Right lobe of liver (tissue), 4 donors: ENCODE measurements around the gene ASPDH.

Experiments
- CTCF ChIP-seq, 4 donors: fragments of 200-600 bp in 3 of 4; fragments of 450-650 bp in 1 of 4; IDR thresholded peaks; one replicate each; pipeline versions ENCODE4 v1.5.1 to v1.8.0; 2016 to 2022; ENCODE audit warnings: antibody characterized with exemption in 4 of 4, mild to moderate bottlenecking in 2 of 4
- POLR2A ChIP-seq: fragments of 450-650 bp; IDR thresholded peaks from one replicate; pipeline ENCODE4 v1.6.1; 2017; ENCODE audit warnings: antibody characterized with exemption, mild to moderate bottlenecking
- donor health status: DM: no; HTN: no; CAD: no.
- donor health status: DM: no; HTN: no; CAD: no.
- donor health status: DM: no; HTN: yes; CAD: no.

GRCh38 chr19:50537306-50537685 lies 23.6 kb upstream of the ASPDH start:
- TF ChIP-seq CTCF (IDR thresholded peaks at IDR 0.05) (no peak), POLR2A (no peak)
